NB4 (cell line): ENCODE data around the gene JAZF1.

Experiments
- DNase-seq: peaks from one replicate; pipeline ENCODE4 v3.0.0; 2010; ENCODE audit warnings: low read depth
- H3K4me3 ChIP-seq: one replicate; pipeline ENCODE4 v1.5.1; 2011; ENCODE audit warnings: mild to moderate bottlenecking, low read depth, low read length, moderate library complexity
- MYC ChIP-seq: IDR thresholded peaks from 2 replicates; pipeline ENCODE4 v1.6.1; 2011; ENCODE audit warnings: low read depth, low read length
- POLR2A ChIP-seq: IDR thresholded peaks from 2 replicates; pipeline ENCODE4 v1.6.1; 2011; ENCODE audit warnings: mild to moderate bottlenecking; ENCODE audit not compliant: insufficient read length; ENCODE audit errors: extremely low read depth
- TF ChIP-seq, protein P1 (sequence below): IDR thresholded peaks from one replicate; pipeline ENCODE4 v1.5.1; 2012; ENCODE audit warnings: low read depth, low read length
- TF ChIP-seq, protein P2 (sequence below): IDR thresholded peaks from 2 replicates; pipeline ENCODE4 v1.6.1; 2011; ENCODE audit warnings: low read depth, low read length

JAZF1 gene

DNA sequence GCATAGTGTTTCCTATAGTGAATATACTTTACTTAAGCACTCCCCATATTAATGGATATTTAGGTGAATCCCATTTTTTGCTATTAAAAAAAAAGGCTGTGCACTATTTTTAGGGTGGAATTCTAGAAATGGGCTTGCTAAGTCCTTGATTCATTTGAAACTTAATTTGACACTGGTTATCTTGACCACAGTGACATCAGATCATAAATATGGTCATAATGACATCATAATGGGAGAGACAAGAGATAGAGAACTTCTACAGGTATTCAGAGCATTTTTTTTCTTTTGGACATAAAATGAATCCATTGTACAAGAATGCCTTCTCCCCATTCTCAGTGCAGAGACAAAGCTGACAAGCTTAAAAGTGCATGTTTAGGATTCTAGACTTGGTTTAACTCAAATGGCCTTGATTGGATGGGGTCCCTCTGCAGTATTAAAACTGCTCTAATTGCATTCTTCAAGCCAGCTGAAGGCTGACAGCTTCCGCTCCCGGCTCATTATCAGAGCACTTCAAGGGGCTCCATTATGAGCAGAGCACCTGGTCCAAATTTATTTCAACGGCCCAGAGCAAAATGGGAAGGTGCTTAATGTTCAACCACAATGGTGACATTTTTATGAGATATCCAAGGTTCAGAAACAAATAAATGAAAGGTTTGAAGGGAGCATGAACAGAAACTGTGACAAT is 104.8 kb downstream of the JAZF1 start:
- no peak for DNase-seq
- TF ChIP-seq, protein P1, sequence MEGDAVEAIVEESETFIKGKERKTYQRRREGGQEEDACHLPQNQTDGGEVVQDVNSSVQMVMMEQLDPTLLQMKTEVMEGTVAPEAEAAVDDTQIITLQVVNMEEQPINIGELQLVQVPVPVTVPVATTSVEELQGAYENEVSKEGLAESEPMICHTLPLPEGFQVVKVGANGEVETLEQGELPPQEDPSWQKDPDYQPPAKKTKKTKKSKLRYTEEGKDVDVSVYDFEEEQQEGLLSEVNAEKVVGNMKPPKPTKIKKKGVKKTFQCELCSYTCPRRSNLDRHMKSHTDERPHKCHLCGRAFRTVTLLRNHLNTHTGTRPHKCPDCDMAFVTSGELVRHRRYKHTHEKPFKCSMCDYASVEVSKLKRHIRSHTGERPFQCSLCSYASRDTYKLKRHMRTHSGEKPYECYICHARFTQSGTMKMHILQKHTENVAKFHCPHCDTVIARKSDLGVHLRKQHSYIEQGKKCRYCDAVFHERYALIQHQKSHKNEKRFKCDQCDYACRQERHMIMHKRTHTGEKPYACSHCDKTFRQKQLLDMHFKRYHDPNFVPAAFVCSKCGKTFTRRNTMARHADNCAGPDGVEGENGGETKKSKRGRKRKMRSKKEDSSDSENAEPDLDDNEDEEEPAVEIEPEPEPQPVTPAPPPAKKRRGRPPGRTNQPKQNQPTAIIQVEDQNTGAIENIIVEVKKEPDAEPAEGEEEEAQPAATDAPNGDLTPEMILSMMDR: no peak
- TF ChIP-seq, protein P2, sequence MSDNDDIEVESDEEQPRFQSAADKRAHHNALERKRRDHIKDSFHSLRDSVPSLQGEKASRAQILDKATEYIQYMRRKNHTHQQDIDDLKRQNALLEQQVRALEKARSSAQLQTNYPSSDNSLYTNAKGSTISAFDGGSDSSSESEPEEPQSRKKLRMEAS: no peak
- no peak for TF ChIP-seq POLR2A
- TF ChIP-seq MYC: no peak
- H3K4me3 ChIP-seq: no peak overlapping the region

DNA sequence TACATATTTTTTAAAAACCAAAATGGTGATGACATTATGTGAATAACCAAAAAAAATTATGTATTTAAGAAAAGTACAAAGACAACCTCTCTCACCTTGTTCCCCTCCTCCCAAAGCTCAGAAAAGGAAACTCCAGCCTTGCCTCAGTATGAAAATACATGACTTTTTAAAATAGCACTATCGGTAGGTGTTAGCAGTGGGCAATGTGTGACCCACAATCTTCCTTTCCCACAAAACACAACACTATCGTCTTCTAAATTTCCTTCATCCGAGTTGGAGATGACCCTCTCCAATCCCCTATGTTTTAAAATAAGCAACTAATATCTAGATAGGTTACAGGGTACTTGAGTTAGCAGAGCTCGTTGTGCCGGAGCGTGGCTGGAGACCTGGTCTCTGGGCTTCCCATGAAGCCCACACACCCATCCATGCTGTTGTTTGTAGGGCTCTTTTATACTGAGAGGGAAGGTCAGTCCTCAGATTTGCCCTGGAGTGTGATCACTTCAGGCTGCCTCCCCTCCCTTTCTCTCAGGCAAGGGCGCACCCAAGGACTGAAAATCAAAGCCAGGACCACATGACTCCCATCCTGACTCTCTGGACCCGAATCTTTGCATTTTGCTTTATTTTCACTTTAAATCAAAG is 107.6 kb downstream of the JAZF1 start:
- TF ChIP-seq, protein P2: no peak
- TF ChIP-seq, protein P1: no peak
- no peak for TF ChIP-seq MYC
- no peak for TF ChIP-seq POLR2A
- H3K4me3 ChIP-seq: no peak overlapping the region
- no peak for DNase-seq

DNA sequence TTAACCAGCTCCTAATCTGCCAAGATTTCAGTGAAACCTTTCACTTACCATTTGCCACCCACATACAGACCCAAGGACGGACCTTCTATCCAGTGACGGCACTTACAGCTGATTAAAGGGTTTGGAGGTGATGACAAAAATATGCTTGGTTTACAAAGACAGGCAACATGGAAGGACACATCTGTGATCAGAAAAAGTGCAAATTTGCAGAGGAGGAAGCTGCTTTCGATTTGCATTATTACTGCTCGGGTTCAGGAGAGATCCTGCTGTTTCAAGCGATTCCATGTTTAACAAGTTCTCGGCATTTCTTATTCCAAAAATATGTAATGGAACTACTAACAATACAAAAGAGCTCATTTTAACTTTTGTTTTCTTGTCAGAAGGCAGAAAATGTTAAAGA is 109.0 kb downstream of the JAZF1 start:
- no peak for DNase-seq
- no peak overlapping the region for H3K4me3 ChIP-seq
- no peak for TF ChIP-seq MYC
- TF ChIP-seq, protein P1: no peak
- no peak for TF ChIP-seq POLR2A
- TF ChIP-seq, protein P2: no peak

DNA sequence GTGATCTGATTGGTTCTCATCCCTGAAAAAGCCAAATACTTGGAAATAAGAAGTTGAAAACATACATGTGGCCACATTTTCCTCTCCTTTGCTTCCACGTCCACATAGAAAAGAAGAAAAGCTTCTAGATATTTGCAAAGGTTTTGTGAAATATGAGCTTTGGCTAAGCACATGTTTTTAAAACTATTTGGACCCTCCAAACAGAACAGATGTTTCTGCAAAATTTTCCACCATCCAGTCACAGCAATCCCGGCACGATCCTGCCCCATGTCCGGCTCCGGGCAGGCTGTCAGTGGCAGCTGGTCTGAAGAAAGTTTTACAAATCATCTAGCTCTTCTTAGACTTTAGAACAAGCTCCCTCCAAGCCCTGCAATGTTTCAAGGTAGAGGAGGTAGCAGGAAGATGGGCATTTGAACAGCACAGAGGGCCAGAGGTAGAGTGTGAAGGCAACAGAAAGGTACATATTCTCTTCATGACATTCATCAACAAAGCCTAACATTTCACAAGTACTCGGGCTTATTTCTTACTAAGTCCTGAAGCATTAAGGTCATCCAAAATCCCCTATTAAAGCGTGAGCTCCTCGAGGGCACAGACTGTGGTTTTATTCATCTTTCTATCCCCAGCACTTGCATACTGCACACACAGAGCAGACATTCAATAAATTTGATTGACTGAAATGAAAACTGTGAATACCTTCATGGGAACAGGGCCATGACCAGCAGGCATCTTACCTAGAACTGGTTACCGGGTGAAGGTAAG is 110.1 kb downstream of the JAZF1 start:
- no peak overlapping the region for H3K4me3 ChIP-seq
- no peak for DNase-seq
- TF ChIP-seq, protein P2: no peak
- no peak for TF ChIP-seq POLR2A
- TF ChIP-seq, protein P1: no peak
- TF ChIP-seq MYC: no peak

DNA sequence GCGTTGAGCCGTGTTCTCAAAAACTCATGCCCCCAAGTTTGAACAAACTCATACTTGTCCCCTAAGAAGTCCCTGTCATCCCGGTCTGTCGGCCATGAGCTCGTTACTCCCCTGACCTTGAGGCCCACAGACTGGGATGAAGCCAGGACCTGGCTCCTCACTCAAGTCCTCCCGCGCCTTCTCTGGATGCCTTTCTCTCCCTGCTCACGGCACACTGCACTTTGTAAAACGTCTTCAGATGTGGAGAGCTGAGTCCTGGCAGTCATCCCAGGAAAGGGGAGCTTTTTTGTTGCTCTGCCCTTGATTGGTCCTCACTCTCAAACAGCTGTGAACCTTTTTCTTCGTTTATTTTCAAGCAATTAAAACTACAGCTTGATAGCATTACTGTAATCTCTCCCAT is 110.8 kb downstream of the JAZF1 start:
- DNase-seq: no peak
- H3K4me3 ChIP-seq: no peak overlapping the region
- TF ChIP-seq MYC: no peak
- TF ChIP-seq, protein P1: no peak
- TF ChIP-seq POLR2A: no peak
- TF ChIP-seq, protein P2: no peak
